ENCODE results near the gene LIPN. TPM values are rescaled to one million over a fixed set of nuclear protein-coding genes. Genes with fewer than 3 reads are reported as not detected.

LIPN gene
- total RNA-seq, 1 donor from 2014 or later: not detected

DNA sequence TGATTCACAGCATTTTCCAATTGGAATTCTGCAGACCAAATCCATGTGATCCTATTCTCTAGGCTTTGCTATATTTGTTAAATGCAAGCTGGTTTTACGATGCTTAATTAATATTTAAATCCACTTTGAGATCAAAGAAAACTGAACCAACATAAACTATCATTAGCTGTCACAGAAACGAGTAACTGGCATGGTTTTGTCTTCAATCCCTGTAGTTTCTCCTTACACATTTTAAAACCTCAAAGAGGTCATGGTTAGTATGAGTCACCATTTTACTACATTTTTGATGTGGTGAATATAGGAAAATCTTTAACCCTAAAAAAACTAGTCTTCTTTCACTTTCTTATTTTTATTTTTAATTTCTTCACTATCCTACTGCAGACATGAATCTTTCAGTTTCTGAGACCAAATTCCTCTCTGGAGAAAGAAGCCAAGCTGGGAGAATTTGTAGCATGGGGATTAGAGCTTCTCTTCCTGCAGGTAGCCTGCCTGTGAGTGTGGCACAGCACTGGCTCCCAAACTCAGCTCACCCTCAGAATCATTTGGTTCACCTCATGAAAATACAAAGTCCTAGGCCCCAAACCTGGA, 34.0 kb downstream of the LIPN start:
- no peaks in the 10 kb centered on the region for H3K36me3 ChIP-seq (ENCODE audit: control insufficient read depth, insufficient read depth, low read length)
- TF ChIP-seq, protein P1, sequence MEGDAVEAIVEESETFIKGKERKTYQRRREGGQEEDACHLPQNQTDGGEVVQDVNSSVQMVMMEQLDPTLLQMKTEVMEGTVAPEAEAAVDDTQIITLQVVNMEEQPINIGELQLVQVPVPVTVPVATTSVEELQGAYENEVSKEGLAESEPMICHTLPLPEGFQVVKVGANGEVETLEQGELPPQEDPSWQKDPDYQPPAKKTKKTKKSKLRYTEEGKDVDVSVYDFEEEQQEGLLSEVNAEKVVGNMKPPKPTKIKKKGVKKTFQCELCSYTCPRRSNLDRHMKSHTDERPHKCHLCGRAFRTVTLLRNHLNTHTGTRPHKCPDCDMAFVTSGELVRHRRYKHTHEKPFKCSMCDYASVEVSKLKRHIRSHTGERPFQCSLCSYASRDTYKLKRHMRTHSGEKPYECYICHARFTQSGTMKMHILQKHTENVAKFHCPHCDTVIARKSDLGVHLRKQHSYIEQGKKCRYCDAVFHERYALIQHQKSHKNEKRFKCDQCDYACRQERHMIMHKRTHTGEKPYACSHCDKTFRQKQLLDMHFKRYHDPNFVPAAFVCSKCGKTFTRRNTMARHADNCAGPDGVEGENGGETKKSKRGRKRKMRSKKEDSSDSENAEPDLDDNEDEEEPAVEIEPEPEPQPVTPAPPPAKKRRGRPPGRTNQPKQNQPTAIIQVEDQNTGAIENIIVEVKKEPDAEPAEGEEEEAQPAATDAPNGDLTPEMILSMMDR (IDR thresholded peaks at IDR 0.05; ENCODE audit: insufficient read depth, low read length, severe bottlenecking): no peak
- FAIRE-seq (no peak), DNase-seq (ENCODE audit: low read depth) (peak; percentile 40)
- H3K27me3 ChIP-seq (ENCODE audit: control insufficient read depth, insufficient read depth, low read length): no peaks in the 10 kb centered on the region
- H3K4me3 ChIP-seq (ENCODE audit: low read depth, low read length): no peak overlapping the region

DNA sequence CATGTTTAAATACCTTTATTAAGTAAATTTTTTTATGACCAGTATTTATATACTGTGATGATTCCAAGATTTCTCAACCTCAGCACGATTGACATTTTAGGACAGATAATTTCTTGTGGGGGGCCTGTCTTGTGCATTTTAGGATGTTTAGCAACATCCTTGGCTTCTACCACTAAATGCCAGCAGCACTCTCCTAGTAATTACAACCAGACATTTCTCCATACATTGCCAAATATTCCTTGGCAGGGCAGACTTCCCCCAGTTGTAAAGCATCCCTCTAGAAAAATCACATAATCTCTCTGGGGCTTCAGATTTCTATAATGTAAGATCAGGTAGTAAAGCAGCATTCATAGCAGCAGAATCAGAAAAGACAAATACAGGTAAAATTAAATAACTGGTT, 34.9 kb downstream of the LIPN start:
- DNase-seq (ENCODE audit: low read depth) (no peak), FAIRE-seq (no peak)
- no peaks in the 10 kb centered on the region for H3K27me3 ChIP-seq (ENCODE audit: control insufficient read depth, insufficient read depth, low read length)
- no peaks in the 10 kb centered on the region for H3K36me3 ChIP-seq (ENCODE audit: control insufficient read depth, insufficient read depth, low read length)
- no peak overlapping the region for H3K4me3 ChIP-seq (ENCODE audit: low read depth, low read length)
- TF ChIP-seq, protein P1 (IDR thresholded peaks at IDR 0.05; ENCODE audit: insufficient read depth, low read length, severe bottlenecking): no peak

DNA sequence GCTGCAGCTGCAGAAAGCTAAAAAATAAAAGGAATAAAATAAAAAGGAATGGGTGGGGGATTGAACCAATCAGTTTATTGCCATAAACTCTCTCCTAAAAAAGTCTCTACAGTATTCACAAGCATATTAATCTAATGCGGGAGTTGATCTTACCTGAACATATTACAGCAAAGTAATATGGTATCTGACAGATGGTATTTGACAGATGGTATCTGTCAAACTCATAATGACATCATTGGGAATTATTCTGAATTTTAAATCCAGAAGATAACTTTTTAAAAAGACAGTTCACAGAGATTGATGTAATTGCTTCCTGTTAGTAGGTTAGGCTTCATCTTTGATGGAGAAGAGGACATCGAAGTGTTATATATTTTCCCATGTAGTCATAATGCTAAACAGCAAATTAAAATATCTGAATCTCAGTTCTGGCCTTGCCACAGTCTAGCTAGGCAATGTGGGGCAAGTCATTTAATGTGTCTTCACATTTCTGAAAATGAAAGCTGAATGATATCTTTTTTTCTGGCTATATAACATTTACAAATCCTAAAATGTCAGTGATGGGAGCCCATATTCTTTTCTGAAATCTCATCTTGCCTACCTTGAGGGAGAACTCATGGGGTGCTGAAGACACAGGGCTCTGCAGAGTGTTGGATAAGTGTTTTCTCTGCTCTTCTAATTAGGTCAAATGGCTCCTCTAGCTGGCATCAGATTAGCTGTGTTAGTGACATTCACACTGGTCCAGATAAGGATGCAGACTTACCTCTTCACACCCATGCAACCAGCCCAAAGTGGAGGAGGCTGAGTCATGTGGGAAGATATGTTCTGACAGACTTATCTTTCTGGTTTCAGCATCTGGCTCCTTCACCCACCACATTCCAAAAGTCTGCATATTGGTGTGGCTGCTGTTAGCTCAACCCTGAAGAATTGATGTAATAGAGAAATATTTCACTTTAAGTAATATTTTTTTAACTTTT, 40.6 kb downstream of the LIPN start:
- no peak overlapping the region for H3K4me3 ChIP-seq (ENCODE audit: low read depth, low read length)
- TF ChIP-seq, protein P1 (IDR thresholded peaks at IDR 0.05; ENCODE audit: insufficient read depth, low read length, severe bottlenecking): no peak
- H3K27me3 ChIP-seq (ENCODE audit: control insufficient read depth, insufficient read depth, low read length): no peaks in the 10 kb centered on the region
- peak; percentile 61 for DNase-seq (ENCODE audit: low read depth)
- H3K36me3 ChIP-seq (ENCODE audit: control insufficient read depth, insufficient read depth, low read length): no peaks in the 10 kb centered on the region
- no peak for FAIRE-seq

- H3K36me3 ChIP-seq (ENCODE audit: control insufficient read depth, insufficient read depth, low read length): no peaks in the 10 kb centered on the region
- DNase-seq (ENCODE audit: low read depth) (no peak), FAIRE-seq (peak; percentile 18)
- H3K27me3 ChIP-seq (ENCODE audit: control insufficient read depth, insufficient read depth, low read length): no peaks in the 10 kb centered on the region
- TF ChIP-seq, protein P1 (IDR thresholded peaks at IDR 0.05; ENCODE audit: insufficient read depth, low read length, severe bottlenecking): no peak
- no peak within 1 kb of the TSS for H3K4me3 ChIP-seq (ENCODE audit: low read depth, low read length)
Measured at GRCh38 chr10:88802523-88803285, 42.9 kb downstream of the LIPN start, which contains the start of gene LIPM. Gene LIPM, plus strand, starts transcription at chr10:88802730. Its CDS starts 167 bp downstream, at chr10:88802897.

DNA sequence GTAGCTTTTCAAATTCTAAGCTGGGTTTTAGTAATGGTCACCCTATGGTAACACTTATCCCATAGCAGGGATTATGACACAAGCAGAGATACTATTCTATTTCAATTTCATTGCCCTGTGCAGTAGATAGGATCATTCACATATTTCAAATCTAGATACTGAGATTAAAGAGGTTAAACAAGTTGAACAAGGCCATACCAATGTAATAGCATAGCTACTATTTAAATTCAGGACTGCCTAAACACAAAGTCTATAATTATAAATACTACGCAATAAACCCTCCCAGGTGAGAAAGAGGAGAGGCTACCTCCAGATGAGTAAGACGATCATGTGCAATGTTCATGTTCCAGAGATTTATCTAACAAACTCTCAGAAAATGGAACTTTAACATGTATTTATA, 43.8 kb downstream of the LIPN start:
- TF ChIP-seq, protein P1 (IDR thresholded peaks at IDR 0.05; ENCODE audit: insufficient read depth, low read length, severe bottlenecking): no peak
- H3K4me3 ChIP-seq (ENCODE audit: low read depth, low read length): no peak overlapping the region
- no peak for FAIRE-seq
- no peak for DNase-seq (ENCODE audit: low read depth)
- no peaks in the 10 kb centered on the region for H3K36me3 ChIP-seq (ENCODE audit: control insufficient read depth, insufficient read depth, low read length)
- H3K27me3 ChIP-seq (ENCODE audit: control insufficient read depth, insufficient read depth, low read length): no peaks in the 10 kb centered on the region

All from bronchial epithelial cell (primary cell).